Hepatocyte (in vitro differentiated cells): ENCODE results near the gene ZNF831. TPM values are rescaled to one million over a fixed set of nuclear protein-coding genes. Genes with fewer than 3 reads are reported as not detected.

Experiments
- DNase-seq: peaks from one replicate; pipeline ENCODE4 v3.0.0-alpha.2; 2016; ENCODE audit warnings: low spot score
- H2AFZ ChIP-seq: fragments of 200-600 bp; sonication (generic); 2 replicates; pipeline ENCODE4 v1.6.0; 2016; ENCODE audit warnings: antibody characterized with exemption, mild to moderate bottlenecking
- H3K27ac ChIP-seq: fragments of 200-600 bp; sonication (generic); 2 replicates; pipeline ENCODE4 v1.5.1; 2016; ENCODE audit warnings: mild to moderate bottlenecking
- H3K27me3 ChIP-seq: fragments of 200-600 bp; sonication (generic); 2 replicates; pipeline ENCODE4 v1.6.1; 2016
- H3K36me3 ChIP-seq: fragments of 200-600 bp; sonication (generic); replicated peaks from 2 replicates; pipeline ENCODE4 v1.5.1; 2016; ENCODE audit warnings: low read depth; ENCODE audit not compliant: insufficient read depth
- H3K4me1 ChIP-seq: fragments of 200-600 bp; sonication (generic); 2 replicates; pipeline ENCODE4 v1.5.1; 2016; ENCODE audit warnings: mild to moderate bottlenecking, moderate library complexity; ENCODE audit not compliant: insufficient read depth
- H3K4me2 ChIP-seq: fragments of 200-600 bp; sonication (generic); 2 replicates; pipeline ENCODE4 v1.6.0; 2016
- H3K4me3 ChIP-seq: fragments of 200-600 bp; sonication (generic); 2 replicates; pipeline ENCODE4 v1.5.1; 2016; ENCODE audit warnings: mild to moderate bottlenecking
- H3K79me2 ChIP-seq: fragments of 200-600 bp; sonication (generic); 2 replicates; pipeline ENCODE4 v1.6.0; 2017; ENCODE audit warnings: mild to moderate bottlenecking
- H3K9me2 ChIP-seq: fragments of 200-600 bp; sonication (generic); replicated peaks from 2 replicates; pipeline ENCODE4 v1.6.0; 2017; ENCODE audit warnings: mild to moderate bottlenecking; ENCODE audit not compliant: insufficient read depth
- H3K9me3 ChIP-seq: fragments of 200-600 bp; sonication (generic); 2 replicates; pipeline ENCODE4 v1.5.1; 2016; ENCODE audit warnings: low read depth, mild to moderate bottlenecking
- H4K20me1 ChIP-seq: fragments of 200-600 bp; sonication (generic); 2 replicates; pipeline ENCODE4 v1.6.0; 2016; ENCODE audit warnings: mild to moderate bottlenecking; ENCODE audit not compliant: insufficient read depth, poor library complexity, severe bottlenecking
- CTCF ChIP-seq: fragments of 200-600 bp; sonication (generic); IDR thresholded peaks from 2 replicates; pipeline ENCODE4 v1.5.1; 2016; ENCODE audit warnings: antibody characterized with exemption, mild to moderate bottlenecking; ENCODE audit not compliant: poor library complexity
- EZH2 ChIP-seq: fragments of 200-600 bp; sonication (generic); IDR thresholded peaks from 2 replicates; pipeline ENCODE4 v1.6.1; 2016; ENCODE audit warnings: antibody characterized with exemption, mild to moderate bottlenecking, borderline replicate concordance
- EZH2phosphoT487 ChIP-seq: fragments of 200-600 bp; sonication (generic); IDR thresholded peaks from one replicate; pipeline ENCODE4 v1.6.1; 2018; ENCODE audit warnings: antibody characterized with exemption, mild to moderate bottlenecking, low read depth, moderate library complexity; ENCODE audit not compliant: unreplicated experiment, severe bottlenecking
- WGBS: methylation state at CpG from one replicate; pipeline ENCODE4 v1.1.6; 2016; ENCODE audit warnings: low lambda C conversion rate; ENCODE audit errors: missing lambda C conversion rate; 5-methylcytosine and 5-hydroxymethylcytosine counted together
- polyA plus RNA-seq: library from polyadenylated mRNA; unstranded; fragments of >200 nt; fragmentation: Nextera tagmentation; extraction: Ambion mirVana; gene quantifications from 2 replicates; pipeline ENCODE4 v1.2.1, GENCODE V29; 2016
- total RNA-seq: library from RNA; depleted of rRNA; stranded (reverse); fragments of >200 nt; gene quantifications from 2 replicates; pipeline ENCODE4 v1.2.3, GENCODE V29; 2014

ZNF831 gene
- total and polyA plus RNA-seq, 2 experiments from 2014 or later, result not detected

- H3K4me2 ChIP-seq, result no peak overlapping the region
- no peak overlapping the region for H3K4me3 ChIP-seq
- no peaks in the 10 kb centered on the region for H3K36me3 ChIP-seq
- no peaks in the 10 kb centered on the region for H3K79me2 ChIP-seq
- no peaks in the 10 kb centered on the region for H3K9me3 ChIP-seq
- DNase-seq, result no peak
- no peaks in the 10 kb centered on the region for H3K4me1 ChIP-seq
- no peaks in the 10 kb centered on the region for H3K9me2 ChIP-seq
- TF ChIP-seq EZH2 (no peak), EZH2phosphoT487 (no peak), CTCF (no peak)
- no peak overlapping the region for H2AFZ ChIP-seq
- H3K27ac ChIP-seq, result no peak overlapping the region
- 96% methylated on average over 44 of the region's 66 CpGs for WGBS
- H4K20me1 ChIP-seq, result no peaks in the 10 kb centered on the region
- H3K27me3 ChIP-seq, result no peaks in the 10 kb centered on the region
Measured at GRCh38 chr20:59191756-59192532, 28.3 kb downstream of the ZNF831 start.

DNA sequence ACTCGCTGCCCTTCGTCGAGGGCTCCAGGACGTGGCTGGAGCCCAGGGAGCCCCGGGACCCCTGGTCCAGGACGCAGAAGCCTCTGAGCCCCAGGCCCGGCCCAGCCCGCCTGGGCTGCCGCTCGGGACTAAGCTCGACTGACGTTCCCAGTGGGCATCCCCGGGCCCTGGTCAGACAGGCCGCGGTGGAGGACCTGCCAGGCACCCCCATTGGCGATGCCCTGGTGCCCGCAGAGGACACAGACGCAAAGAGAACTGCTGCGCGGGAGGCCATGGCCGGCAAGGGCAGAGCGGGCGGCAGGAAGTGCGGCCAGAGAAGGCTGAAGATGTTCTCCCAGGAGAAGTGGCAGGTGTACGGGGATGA is 28.9 kb downstream of the ZNF831 start:
- Histone ChIP-seq H3K9me3 (no peaks in the 10 kb centered on the region), H4K20me1 (no peaks in the 10 kb centered on the region), H3K4me1 (no peaks in the 10 kb centered on the region), H3K9me2 (no peaks in the 10 kb centered on the region), H3K27ac (no peak overlapping the region), H3K4me3 (no peak overlapping the region), H3K36me3 (no peaks in the 10 kb centered on the region), H3K4me2 (no peak overlapping the region), H3K27me3 (no peaks in the 10 kb centered on the region), H2AFZ (no peak overlapping the region), H3K79me2 (no peaks in the 10 kb centered on the region)
- TF ChIP-seq CTCF (no peak), EZH2 (no peak), EZH2phosphoT487 (no peak)
- 96% methylated on average over 25 of the region's 25 CpGs for WGBS
- DNase-seq, result no peak

DNA sequence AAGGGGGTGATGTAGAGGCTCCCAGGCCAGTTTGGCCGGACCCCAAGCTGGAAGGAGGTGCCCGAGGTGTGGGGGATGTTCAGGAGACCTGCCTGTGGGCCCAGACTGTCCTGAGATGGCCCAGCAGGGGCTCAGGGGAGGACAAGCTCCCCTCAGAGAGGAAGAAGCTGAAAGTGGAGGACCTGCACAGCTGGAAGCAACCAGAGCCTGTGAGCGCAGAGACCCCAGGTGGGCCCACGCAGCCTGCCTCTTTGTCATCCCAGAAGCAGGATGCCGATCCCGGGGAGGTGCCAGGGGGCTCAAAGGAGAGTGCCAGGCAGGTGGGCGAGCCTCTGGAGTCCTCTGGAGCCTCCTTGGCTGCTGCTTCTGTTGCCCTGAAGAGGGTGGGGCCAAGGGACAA is 29.7 kb downstream of the ZNF831 start:
- H3K79me2 ChIP-seq, result no peaks in the 10 kb centered on the region
- H3K9me2 ChIP-seq, result no peaks in the 10 kb centered on the region
- no peaks in the 10 kb centered on the region for H3K36me3 ChIP-seq
- TF ChIP-seq EZH2 (no peak), EZH2phosphoT487 (no peak), CTCF (no peak)
- no peak overlapping the region for H3K4me3 ChIP-seq
- H3K27ac ChIP-seq, result no peak overlapping the region
- no peaks in the 10 kb centered on the region for H3K9me3 ChIP-seq
- H3K4me2 ChIP-seq, result no peak overlapping the region
- no peaks in the 10 kb centered on the region for H3K4me1 ChIP-seq
- no peaks in the 10 kb centered on the region for H3K27me3 ChIP-seq
- 95% methylated on average over 7 of the region's 7 CpGs for WGBS
- DNase-seq, result no peak
- H4K20me1 ChIP-seq, result no peaks in the 10 kb centered on the region
- H2AFZ ChIP-seq, result no peak overlapping the region
